H1 (cell line): ENCODE measurements around the gene NRXN3. TPM values are rescaled to one million over a fixed set of nuclear protein-coding genes. Genes with fewer than 3 reads are reported as not detected.

Experiments used
- CREB1 ChIP-seq: IDR thresholded peaks from 2 replicates; pipeline ENCODE4 v1.6.1; 2012; ENCODE audit warnings: inconsistent platforms
- EGR1 ChIP-seq: IDR thresholded peaks from 2 replicates; pipeline ENCODE4 v1.6.1; 2011; ENCODE audit warnings: low read depth, low read length, borderline replicate concordance
- EZH2 ChIP-seq: fragments of 200-600 bp; sonication (generic); IDR thresholded peaks from 2 replicates; pipeline ENCODE4 v1.7.1; 2012; ENCODE audit warnings: low read depth, mild to moderate bottlenecking, moderate library complexity, low read length, inconsistent platforms; ENCODE audit not compliant: severe bottlenecking
- HDAC6 ChIP-seq: IDR thresholded peaks from one replicate; pipeline ENCODE4 v1.7.1; 2012; ENCODE audit warnings: low read depth, mild to moderate bottlenecking, inconsistent platforms, low read length, moderate library complexity
- JUND ChIP-seq: IDR thresholded peaks from 2 replicates; pipeline ENCODE4 v1.6.1; 2011; ENCODE audit warnings: mild to moderate bottlenecking, improper control_type of control experiment, low read length
- RNF2 ChIP-seq: fragments of 200-900, 300-1000 bp; sonication (generic); IDR thresholded peaks from 2 replicates; pipeline ENCODE4 v1.7.1; 2016; ENCODE audit warnings: borderline replicate concordance, low read depth, mild to moderate bottlenecking, antibody characterized with exemption, low read length; ENCODE audit not compliant: poor library complexity, severe bottlenecking; ENCODE audit errors: missing control alignments
- SP4 ChIP-seq: IDR thresholded peaks from 2 replicates; pipeline ENCODE4 v1.6.1; 2012; ENCODE audit warnings: low read length, inconsistent platforms
- polyA plus RNA-seq, 7 experiments: library from polyadenylated mRNA; depleted of rRNA in 3 of 7; stranded (reverse) in 5 of 7; unstranded in 2 of 7; fragments of >200 nt in 5 of 7; fragments of 200-250 nt in 2 of 7; gene quantifications; 1 replicate in 5 of 7; 2 replicates in 1 of 7; 4 replicates in 1 of 7; pipeline versions ENCODE4 v1.2.1 to v1.2.3, GENCODE V29; 2011 to 2013; ENCODE audit warnings: missing spikeins in 2 of 7, mixed read lengths in 2 of 7
- total RNA-seq: library from RNA; stranded (reverse); fragmentation: NEBNext Ultra II Directional; extraction: Animal tissue kit (Norgen Biotek cat#: 25700); gene quantifications from 2 replicates; pipeline ENCODE4 v1.2.1, GENCODE V29; 2021

Gene NRXN3
- total and polyA plus RNA-seq, 2 of the 8 experiments (the other 6 are each of a cell fraction or from before 2014, with no cell fraction given) = 2.6 to 4.1 TPM

GRCh38 chr14:78785265-78785664 is 615.1 kb downstream of the NRXN3 start (continued):
- no peak for TF ChIP-seq HDAC6
- TF ChIP-seq CREB1 = no peak
- TF ChIP-seq EZH2 = no peak
- no peak for TF ChIP-seq JUND
- TF ChIP-seq EGR1 = no peak
- TF ChIP-seq SP4 = no peak
- no peak for TF ChIP-seq RNF2
